Stimulated activated naive CD8-positive, alpha-beta T cell treated with anti-CD3 and anti-CD28 coated beads, Interleukin-15, Interleukin-2, amounts not matched to agents 100 U/mL and 50 U/mL, for 24 hours (primary cell): ENCODE results near the gene NPC1.
"Not testable (repeated sequence)": the region's sequence is repeated elsewhere in the genome, so short reads cannot be mapped to it uniquely, and the experiment has no call there.

Experiments used
- ATAC-seq: fragments of 150-1000 bp; cut with Tn5 transposase; one replicate; pipeline ENCODE4 v1.10.0; 2021
- DNase-seq: peaks from one replicate; pipeline ENCODE4 v3.0.0; 2021

NPC1 gene

DNA sequence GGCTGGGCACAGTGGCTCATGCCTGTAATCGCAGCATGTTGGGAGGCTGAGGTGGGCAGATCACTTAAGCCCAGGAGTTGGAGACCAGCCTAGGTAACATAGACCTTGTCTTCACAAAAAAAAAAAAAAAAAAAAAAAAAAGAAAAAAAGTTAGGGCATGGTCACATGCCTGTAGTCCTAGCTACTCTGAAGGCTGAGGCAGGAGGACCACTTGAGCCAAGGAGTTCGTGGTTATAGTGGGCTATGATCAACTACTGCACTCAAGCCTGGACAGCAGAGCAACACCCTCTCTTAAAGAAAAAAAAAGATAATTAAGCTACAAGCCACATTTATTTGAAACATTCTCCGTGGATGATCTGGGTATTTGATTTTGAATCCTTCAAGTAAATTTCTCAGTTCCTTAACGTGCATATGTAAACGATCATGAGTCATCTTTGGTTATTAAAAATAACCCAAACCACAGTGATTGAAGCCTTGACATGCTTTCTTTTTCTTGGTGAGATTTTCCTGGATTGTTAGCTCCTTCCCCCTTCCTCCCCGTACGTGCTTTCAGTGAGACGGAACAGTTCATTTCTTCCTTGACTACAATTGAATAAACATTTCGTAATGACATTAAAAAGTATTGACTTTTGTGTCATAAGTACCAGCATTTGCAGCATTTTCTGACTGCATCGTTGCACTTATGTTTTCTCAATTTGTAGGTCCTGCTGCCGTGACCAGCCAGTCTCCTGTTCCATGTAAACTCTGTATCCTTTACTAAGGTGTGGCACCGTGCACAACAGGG is 62.7 kb downstream of the NPC1 start:
- ATAC-seq: no peak
- DNase-seq: no peak

DNA sequence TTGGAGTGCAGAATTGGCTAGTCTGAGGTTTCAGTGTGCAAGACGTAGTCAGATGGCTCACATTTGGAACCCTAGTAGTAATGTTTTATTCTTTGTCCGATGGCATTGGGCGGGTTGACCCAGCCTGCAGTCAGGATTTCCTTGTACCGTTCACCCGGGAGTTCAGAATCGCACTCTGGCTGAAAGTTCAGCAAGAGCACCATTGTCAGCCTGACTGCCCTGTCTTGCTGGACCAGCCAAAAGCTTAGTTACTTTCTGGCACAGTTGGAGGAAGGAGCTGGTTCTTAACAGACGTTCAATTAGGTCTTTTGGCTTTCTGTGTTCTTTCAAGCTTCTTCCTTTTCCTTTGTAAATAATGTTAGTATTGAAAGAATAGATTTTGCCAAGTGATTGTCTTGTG is 64.4 kb downstream of the NPC1 start:
- no peak for DNase-seq
- no peak for ATAC-seq

DNA sequence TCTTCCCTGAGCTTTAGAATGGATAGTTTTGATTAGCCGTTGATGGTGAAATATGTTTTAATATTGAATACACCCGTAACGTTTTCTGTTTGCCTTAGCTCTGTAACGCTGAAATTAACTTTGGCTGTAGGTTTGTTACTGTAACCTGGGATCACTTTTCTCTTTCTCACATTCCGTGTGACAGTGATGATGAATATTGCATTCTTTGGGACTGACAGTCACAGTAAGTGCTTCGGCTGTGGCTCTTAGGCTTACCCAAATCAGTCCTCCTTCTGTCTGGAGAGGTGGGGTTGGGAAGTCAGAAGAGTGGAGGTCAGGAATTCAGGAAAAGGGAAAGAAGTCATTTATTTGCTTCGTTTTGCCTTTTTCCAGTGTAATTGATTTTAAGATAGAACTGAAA is 65.0 kb downstream of the NPC1 start:
- no peak for DNase-seq
- no peak for ATAC-seq

DNA sequence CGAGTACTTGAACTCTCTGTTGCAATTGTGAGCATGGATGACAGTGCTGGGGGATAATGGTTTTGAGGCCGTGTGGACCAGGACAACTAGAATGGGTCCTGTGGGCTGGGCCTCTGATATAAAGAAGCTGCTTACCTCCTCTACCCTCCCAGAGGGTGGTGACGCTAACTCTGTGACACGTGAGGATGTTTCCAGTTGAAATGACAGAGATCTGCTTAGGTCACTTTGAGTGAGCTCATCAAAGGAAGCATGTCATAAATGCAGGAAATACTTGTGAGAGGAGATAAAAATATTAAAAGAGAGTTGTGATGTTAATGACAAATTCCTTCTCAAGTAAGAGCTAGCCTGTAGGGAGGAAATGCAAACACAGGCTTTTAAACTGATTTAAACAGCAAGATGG is 66.6 kb downstream of the NPC1 start:
- ATAC-seq (no peak), DNase-seq (no peak)

DNA sequence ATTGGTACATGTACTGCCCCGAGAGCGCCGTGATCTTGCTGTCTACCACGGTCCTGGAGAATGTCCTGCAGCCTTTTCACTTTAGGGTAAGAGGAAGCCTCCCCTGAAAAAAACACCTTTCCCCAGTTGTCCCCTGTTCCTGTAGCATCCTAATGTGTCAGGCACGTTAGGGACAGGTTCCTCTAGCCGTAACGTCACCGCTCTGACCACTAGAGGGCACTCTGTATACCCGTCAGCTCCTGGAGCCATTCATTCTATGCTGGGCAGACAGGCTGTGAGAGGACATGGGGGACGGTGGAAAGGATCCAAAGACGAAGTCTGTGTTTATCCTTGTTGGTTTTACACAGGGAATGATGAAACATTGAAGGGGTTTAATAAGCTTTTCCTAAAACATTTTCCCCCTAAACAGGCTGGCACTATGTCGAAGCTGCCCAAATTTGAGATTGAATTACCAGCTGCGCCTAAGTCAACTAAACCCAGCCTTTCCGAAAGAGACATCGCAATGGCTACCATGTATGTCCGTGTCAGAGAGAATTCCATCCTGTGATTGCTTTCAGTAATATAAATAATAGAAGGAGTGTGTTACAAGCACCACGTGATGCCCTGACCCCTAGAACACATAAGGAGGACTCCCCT is 70.3 kb downstream of the NPC1 start:
- ATAC-seq: peak; percentile 93
- DNase-seq: peak; percentile 74

DNA sequence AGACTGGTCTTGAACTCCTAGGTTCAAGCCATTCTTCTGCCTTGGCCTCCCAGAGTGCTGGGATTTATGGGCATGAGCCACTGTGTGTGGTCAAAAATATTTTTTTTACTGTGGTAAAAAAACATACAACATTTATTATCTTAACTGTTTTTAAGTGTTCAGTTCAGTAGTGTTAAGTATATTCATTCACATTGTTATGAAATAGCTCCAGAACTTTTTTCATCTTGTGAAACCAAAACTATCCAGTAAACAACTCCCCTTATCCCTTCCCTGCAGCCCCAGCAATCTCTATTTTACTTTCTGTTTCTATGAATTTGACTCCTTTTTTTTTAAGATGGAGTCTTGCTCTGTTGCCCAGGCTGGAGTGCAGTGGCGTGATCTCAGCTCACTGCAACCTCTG is 73.7 kb downstream of the NPC1 start:
- ATAC-seq: no peak
- DNase-seq: no peak

DNA sequence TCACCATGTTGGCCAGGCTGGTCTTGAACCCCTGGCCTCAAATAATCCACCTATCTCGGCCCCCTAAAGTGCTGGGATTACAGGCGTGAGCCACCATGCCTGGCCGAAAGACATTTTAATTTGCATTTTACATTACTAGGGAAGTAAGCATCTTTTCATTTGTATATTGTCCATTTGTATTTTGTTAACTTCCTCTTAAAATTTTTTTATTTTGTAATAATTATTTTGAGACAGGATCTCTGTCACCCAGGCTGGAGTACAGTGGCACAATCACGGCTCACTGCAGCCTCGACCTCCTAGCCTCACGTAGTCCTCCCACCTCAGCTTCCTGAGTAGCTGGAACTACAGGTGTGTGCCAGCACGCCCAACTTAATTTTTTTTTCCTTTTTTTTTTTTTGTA is 74.1 kb downstream of the NPC1 start:
- not testable (repeated sequence) for ATAC-seq

DNA sequence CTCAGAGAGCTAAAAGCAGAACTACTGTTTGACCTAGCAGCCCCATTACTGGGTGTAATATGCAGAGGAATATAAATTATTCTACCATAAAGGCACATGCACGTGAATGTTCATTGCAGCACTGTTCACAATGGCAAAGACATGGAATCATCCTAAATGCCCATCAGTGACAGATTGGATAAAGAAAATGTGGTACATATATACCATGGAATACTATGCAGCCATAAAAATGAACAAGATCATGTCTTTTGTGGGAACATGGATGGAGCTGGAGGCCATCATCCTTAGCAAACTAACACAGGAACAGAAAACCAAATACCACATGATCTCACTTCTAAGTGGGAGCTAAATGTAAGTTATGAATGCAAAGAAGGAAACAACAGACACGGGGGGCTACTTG is 75.4 kb downstream of the NPC1 start:
- not testable (repeated sequence) for DNase-seq, ATAC-seq

More for the DNA sequence above, 74.1 kb downstream of the NPC1 start:
- not testable (repeated sequence) for DNase-seq

DNA sequence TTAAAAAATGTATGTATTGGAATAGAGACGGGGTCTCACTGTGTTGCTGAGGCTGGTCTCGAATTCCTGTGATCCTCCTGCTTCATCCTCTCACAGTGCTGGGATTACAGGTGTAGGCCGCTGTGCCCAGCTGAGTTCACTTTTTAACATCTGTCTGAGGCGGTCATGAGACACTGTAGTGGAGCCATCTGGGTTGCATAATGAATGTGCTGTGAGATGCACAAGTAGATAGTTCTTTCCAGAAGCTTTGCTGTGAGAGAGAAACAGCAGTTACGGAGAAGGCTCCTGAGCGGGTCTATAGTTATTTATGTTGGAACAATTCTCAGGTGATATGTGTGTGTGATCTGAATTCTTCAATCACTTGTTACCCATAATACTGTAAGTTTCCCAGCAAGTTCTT is 79.9 kb downstream of the NPC1 start:
- ATAC-seq (no peak), DNase-seq (no peak)

DNA sequence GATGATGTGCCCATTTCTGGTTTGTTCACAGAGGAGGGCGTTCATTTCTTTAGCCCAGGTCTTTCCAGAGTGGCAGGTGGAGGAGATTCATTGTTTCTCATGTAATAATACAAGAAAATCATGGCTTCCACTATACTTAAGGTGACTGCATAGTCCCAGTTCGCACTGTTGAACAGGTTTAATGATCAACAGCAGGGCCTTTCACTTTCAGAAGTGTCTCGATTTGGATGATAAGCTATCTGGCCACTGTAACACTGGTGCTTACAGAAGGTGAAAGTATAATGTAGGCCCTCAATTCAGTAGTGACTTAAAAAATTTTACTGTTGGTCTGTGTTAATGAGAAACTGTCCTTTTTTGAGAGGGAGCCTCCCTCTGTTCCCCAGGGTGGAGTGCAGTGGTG is 81.6 kb downstream of the NPC1 start:
- no peak for DNase-seq
- no peak for ATAC-seq

DNA sequence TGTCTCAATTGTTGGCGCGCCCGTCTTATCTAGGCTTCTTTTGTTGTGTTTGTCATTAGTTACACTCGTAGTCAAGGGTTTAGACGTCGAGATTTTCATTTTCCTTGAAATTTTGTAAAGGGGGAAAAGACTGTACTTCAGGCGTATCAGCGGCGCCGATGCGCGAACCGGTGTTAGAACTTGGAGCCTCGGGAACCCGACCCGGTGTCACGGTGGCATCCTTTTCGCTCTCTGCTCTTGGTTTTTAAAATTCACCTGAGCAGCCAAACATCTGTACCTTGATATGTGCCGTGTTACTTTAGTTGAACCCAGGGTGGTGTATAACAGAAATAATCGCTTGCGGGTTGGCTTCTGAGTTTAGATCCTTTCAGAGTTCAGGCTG is 82.4 kb downstream of the NPC1 start:
- ATAC-seq (no peak), DNase-seq (peak; percentile 27)

DNA sequence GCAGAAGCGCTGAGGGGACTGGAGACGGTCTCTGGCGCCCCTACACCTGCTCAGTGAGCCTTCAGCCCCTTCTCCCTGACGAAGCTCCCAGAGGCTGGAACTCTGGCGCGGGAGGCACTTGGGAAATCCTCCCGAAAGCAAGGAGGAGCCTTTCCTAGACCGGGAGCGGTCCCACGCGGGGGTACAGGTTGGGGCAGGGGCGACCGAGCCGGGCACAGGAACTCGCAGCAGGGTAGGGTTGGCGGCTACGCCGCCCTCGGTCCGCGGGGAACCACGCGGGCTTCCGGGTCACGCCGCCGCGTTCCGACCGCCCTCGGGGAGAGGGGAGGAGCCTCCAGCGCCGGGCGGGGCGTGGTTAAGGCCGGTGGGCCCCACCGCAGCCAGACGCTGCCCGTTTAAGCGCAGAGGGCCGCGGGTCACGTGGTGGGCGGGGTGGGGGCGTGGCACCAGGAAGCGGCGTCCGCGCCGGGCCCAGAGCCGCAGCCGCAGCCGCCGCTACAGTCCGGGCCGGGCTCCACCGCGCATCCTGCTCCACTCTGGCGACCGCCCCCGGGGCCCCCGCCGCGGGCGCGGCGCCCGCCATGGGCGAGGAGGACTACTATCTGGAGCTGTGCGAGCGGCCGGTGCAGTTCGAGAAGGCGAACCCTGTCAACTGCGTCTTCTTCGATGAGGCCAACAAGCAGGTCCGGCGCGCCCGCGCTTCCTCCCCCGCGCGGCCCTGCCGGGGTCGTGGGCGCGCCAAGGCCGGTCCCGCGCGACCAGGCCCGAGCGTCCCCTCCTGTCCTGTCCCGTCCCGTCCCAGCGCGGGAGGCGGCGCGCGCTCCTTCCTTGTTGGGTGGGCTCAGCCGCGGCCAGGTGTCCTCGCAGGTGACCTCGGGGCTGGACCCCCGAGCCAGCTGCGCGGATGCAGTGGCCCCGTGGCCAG is 83.0 kb downstream of the NPC1 start, which contains the start of gene RMC1:
Gene RMC1, plus strand, starts transcription at position 474 of the 925 bp plus-strand sequence. Its CDS starts 108 bp downstream, at position 582.
- peak; percentile 95 for ATAC-seq
- DNase-seq: peak; percentile 100

DNA sequence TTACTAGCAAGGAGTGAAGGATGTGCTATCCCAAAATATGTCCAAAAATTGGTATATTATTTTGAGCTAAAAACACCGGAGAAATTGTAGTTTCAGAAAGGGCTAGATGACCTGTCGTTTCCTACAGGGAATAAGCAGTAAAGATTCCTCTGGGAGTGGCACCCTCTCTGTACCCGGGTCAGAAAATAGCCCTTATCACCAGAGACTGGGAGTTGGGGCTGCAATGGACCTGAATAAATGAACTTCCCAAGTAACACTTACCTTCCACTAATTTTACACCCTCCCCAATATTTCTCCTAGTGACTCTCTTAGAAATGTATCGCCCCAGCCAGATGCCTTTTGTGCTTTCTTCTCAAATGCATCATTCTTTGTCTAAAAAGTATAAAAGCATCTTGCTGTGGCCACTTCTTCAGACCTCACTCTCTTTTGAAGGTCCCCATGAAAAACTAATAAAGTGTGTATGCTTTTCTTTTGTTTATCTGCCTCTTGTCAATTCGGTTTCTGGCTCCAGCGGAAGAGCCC is 83.7 kb downstream of the NPC1 start:
- DNase-seq: no peak
- ATAC-seq: no peak

DNA sequence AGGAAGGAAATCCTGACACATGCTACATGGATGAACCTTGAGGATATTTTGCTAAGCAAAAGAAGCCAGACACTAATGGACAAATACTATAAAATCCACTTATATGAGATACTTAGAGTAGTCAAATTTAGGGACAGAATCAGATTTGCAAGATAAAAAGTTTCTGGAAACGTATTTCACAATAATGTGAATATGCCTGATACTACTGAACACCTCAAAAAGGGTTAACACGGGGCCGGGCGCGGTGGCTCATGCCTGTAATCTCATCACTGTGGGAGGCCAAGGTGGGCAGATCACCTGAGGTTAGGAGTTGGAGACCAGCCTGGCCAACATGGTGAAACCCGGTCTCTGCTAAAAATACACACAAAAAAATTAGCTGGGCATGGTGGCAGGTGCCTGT is 84.7 kb downstream of the NPC1 start:
- DNase-seq (no peak), ATAC-seq (no peak)

DNA sequence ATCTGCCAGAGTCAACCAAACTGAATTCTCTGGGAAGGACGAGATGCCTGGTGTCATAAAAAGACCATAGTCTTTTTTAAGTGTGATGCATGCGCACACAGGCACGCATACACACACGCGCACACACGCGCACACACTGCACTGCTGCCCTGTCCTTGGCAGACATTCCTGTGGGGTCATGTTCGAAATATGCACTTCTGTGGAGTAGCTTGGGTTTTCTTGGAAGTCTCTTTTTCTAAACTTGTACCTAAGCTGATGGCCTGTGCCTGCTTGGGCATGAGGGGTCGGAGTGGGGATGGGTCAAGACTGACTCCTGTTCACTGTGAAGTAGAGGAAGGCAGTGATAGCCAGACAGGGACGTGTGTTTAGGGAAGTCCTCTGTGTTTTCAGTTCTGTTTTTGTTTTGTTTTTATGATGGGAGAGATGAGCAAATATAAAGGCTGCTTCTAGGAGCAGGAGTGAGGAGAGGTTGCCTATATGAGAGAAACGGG is 87.0 kb downstream of the NPC1 start:
- ATAC-seq (no peak), DNase-seq (no peak)

DNA sequence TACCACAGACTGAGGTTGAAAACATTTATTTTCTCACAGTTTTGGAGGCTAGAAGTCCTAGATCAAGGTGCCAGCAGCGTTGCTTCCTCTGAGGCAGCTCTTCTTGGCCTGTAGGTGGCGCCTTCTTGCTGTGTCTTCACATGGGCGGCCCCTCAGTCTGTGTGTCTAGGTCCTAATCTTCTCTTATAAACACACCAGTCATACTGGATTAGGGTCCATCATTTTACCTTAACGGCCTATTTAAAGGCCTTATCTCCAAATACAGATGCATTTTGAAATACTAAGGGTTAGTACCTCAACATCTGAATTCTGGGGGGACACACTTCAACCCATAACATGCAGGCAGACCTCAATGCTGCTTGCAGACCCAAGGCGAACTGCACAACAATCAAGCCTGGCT is 87.4 kb downstream of the NPC1 start:
- DNase-seq (peak; percentile 77), ATAC-seq (peak; percentile 46)

DNA sequence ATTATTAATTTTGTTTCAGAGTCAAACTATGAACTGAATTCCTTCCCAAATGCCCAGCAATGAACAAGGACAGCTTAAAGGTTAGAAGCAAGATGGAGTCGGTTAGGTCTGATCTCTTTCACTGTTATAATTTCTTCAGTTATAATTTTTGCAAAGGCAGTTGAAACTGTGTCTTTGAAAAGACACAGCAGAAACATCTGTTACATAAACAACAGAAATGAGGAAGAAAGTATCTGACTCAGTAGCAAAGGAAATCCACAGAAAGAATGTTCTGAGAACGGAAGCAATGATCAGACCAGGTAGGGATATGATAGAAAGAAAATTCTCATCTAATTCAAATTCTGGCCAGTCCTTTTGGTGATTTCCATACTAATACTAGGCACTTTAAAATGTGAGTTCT is 88.2 kb downstream of the NPC1 start:
- no peak for ATAC-seq
- no peak for DNase-seq

DNA sequence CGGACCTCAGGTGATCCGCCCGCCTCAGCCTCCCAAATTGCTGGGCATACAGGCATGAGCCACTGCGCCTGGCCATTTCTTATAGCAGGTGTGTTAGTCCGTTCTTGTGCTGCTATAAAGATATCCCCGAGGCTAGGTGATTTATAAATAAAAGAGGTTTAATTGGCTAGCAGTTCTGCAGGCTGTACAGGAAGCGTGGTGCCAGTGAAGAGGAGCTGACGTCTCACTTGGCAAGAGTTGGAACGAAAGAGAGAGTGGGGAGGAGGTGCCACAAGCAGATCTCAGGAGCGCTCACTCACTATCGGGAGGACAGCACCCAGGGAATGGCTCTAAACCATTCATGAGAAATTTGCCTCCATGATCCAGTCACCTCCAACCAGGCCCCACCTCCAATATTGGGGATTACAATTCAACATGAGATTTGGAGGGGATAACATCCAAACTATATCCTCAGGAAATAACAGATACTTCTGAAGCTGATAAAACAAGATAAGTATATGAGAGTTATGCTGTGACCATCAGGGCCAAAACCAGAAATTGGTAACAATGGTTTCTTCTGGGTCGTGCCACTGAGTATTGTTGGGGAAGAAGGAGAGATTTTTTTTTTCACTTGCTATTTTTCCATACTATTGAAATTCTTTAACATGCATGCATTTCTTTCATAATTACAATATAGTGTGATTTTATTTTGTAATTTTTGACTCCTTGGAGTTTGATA is 90.4 kb downstream of the NPC1 start:
- no peak for ATAC-seq
- no peak for DNase-seq

DNA sequence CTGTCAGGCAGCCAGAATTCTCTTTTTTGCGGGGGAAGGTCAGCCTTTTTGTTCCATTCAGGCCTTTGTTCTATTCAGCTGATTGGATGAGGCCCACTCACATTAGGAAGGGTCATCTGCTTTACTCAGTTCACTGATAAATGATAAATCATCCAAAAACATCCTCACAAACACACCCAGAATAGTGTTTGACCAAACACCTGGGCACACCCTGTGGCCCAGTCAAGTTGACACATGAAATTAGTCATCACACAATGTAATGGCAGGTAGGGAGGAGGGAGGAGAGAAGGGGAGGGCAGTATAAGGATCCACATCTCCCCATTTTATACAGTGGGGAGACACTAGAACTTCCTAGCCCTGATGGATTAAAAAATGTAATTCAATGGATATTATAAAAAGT is 91.3 kb downstream of the NPC1 start:
- ATAC-seq: no peak
- DNase-seq: no peak

DNA sequence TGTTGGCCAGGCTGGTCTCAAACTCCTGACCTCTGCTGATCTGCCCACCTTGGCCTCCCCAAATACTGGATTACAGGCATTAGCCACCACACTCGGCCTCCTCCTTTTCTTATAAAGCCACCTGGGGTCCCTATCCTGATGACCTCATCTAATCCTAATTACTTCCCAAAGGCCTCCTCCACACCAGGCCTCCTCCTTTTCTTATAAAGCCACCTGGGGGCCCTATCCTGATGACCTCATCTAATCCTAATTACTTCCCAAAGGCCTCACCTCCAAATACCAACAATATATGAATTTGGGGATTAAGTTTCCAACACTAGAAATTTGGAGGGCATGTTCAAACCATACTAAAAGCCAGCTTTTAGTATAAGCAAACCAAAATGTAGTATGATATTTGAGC is 92.7 kb downstream of the NPC1 start:
- DNase-seq (no peak), ATAC-seq (no peak)

DNA sequence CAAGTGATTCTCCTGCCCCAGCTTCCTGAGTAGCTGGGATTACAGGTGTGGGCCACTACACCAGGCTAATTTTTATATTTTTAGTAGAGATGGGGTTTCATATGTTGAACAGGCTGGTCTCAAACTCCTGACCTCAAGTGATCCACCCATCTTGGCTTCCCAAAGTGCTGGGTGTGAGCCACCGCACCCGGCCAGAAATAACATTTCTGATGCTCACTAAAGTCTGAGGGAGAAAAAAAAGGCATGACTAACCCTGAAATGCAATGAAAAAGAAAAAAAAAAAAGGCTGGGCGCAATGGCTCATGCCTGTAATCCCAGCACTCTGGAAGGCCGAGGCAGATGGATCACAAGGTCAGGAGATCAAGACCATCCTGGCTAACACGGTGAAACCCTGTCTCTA is 96.7 kb downstream of the NPC1 start:
- DNase-seq, ATAC-seq: not testable (repeated sequence)
